HepG2 (cell line): Measurements from ENCODE around the gene UGGT1. TPM values are rescaled to one million over a fixed set of nuclear protein-coding genes. Genes with fewer than 3 reads are reported as not detected.

Experiments used
- BRD4 ChIP-seq: sonication (generic); formaldehyde crosslinking; IDR thresholded peaks from 2 replicates; pipeline ENCODE4 v1.4.0; 2020; ENCODE audit warnings: missing genetic modification reagents
- FOXM1 ChIP-seq: sonication (generic); formaldehyde crosslinking; IDR thresholded peaks from 2 replicates; pipeline ENCODE4 v1.5.0; 2020; ENCODE audit warnings: missing genetic modification reagents
- HNRNPK ChIP-seq: fragments of 200-400 bp; formaldehyde crosslinking; IDR thresholded peaks from 2 replicates; pipeline ENCODE4 v1.6.1; 2018; ENCODE audit warnings: low read length, low read depth, moderate library complexity, mild to moderate bottlenecking; ENCODE audit not compliant: poor library complexity, severe bottlenecking
- JDP2 ChIP-seq: sonication (generic); formaldehyde crosslinking; IDR thresholded peaks from 2 replicates; pipeline ENCODE4 v1.8.1; 2022; ENCODE audit warnings: missing genetic modification reagents, borderline replicate concordance
- KLF6 ChIP-seq: IDR thresholded peaks from 2 replicates; pipeline ENCODE4 v1.8.0; 2016; ENCODE audit warnings: missing biosample characterization, missing genetic modification reagents
- KMT2A ChIP-seq: sonication (generic); formaldehyde crosslinking; IDR thresholded peaks from 2 replicates; pipeline ENCODE4 v1.4.0; 2020; ENCODE audit warnings: missing genetic modification reagents
- MEF2D ChIP-seq: sonication (generic); formaldehyde crosslinking; IDR thresholded peaks from 2 replicates; pipeline ENCODE4 v1.5.1; 2020; ENCODE audit warnings: mild to moderate bottlenecking, missing genetic modification reagents
- MYNN ChIP-seq: sonication (generic); formaldehyde crosslinking; IDR thresholded peaks from 2 replicates; pipeline ENCODE4 v1.4.0; 2020; ENCODE audit warnings: mild to moderate bottlenecking, low read depth, missing genetic modification reagents
- PHB2 ChIP-seq: fragments of 450-650 bp; IDR thresholded peaks from 2 replicates; pipeline ENCODE4 v1.6.1; 2018; ENCODE audit not compliant: partially characterized antibody
- ZBTB1 ChIP-seq: sonication (generic); formaldehyde crosslinking; IDR thresholded peaks from 2 replicates; pipeline ENCODE4 v1.4.0; 2020; ENCODE audit warnings: missing genetic modification reagents, borderline replicate concordance
- ZNF24 ChIP-seq: fragments of 450-650 bp; IDR thresholded peaks from 2 replicates; pipeline ENCODE4 v1.6.1; 2017; ENCODE audit warnings: antibody characterized with exemption, mild to moderate bottlenecking
- ZNF468 ChIP-seq: sonication (generic); formaldehyde crosslinking; IDR thresholded peaks from 2 replicates; pipeline ENCODE4 v1.8.0; 2022; ENCODE audit warnings: mild to moderate bottlenecking, moderate library complexity, missing genetic modification reagents
- ZNF605 ChIP-seq: sonication (generic); formaldehyde crosslinking; IDR thresholded peaks from 2 replicates; pipeline ENCODE4 v1.8.0; 2022; ENCODE audit warnings: mild to moderate bottlenecking, missing genetic modification reagents
- ZNF619 ChIP-seq: sonication (generic); formaldehyde crosslinking; IDR thresholded peaks from 2 replicates; pipeline ENCODE4 v1.4.0; 2020; ENCODE audit warnings: mild to moderate bottlenecking, missing genetic modification reagents
- ZNF720 ChIP-seq: sonication (generic); formaldehyde crosslinking; IDR thresholded peaks from 2 replicates; pipeline ENCODE4 v1.4.0; 2020; ENCODE audit warnings: missing genetic modification reagents
- polyA plus RNA-seq, 8 experiments: library from polyadenylated mRNA; depleted of rRNA in 3 of 8; stranded (reverse) in 7 of 8; unstranded in 1 of 8; fragments of >200 nt; fragmentation: Illumina TruSeq in 4 of 8; extraction: Trizol in 4 of 8; gene quantifications; 2 replicates each; pipeline versions ENCODE4 v1.2.1 to v1.2.3, GENCODE V29; 2011 to 2016; ENCODE audit warnings: low read depth in 4 of 8, missing spikeins in 1 of 8, mixed read lengths in 1 of 8; ENCODE audit not compliant: insufficient read depth in 1 of 8
- total RNA-seq, 5 experiments: library from RNA; depleted of rRNA; stranded (reverse); fragments of >200 nt; fragmentation: Illumina TruSeq; extraction: Trizol; gene quantifications; 2 replicates each; pipeline ENCODE4 v1.2.3, GENCODE V29; 2016; ENCODE audit warnings: low read depth in 1 of 5
- TF ChIP-seq, protein P1 (sequence below): sonication (generic); formaldehyde crosslinking; IDR thresholded peaks from 2 replicates; pipeline ENCODE4 v1.5.1; 2020; ENCODE audit warnings: mild to moderate bottlenecking, missing genetic modification reagents, moderate library complexity
- TF ChIP-seq, protein P2 (sequence below): sonication (generic); formaldehyde crosslinking; IDR thresholded peaks from 2 replicates; pipeline ENCODE4 v1.5.1; 2020; ENCODE audit warnings: missing genetic modification reagents, mild to moderate bottlenecking, borderline replicate concordance
- TF ChIP-seq, protein P3 (sequence below): sonication (generic); formaldehyde crosslinking; IDR thresholded peaks from 2 replicates; pipeline ENCODE4 v1.4.0; 2020; ENCODE audit warnings: mild to moderate bottlenecking, missing genetic modification reagents
- TF ChIP-seq, protein P4 (sequence below): sonication (generic); formaldehyde crosslinking; IDR thresholded peaks from 2 replicates; pipeline ENCODE4 v1.4.0; 2020; ENCODE audit warnings: missing genetic modification reagents, mild to moderate bottlenecking, borderline replicate concordance
- TF ChIP-seq, protein P5 (sequence below): sonication (generic); formaldehyde crosslinking; IDR thresholded peaks from 2 replicates; pipeline ENCODE4 v1.4.0; 2020; ENCODE audit warnings: mild to moderate bottlenecking, missing genetic modification reagents

UGGT1 gene
- total and polyA plus RNA-seq, 2 of the 13 experiments (the other 11 are each of a cell fraction or from before 2014, with no cell fraction given): 35.8 to 83.2 TPM

DNA sequence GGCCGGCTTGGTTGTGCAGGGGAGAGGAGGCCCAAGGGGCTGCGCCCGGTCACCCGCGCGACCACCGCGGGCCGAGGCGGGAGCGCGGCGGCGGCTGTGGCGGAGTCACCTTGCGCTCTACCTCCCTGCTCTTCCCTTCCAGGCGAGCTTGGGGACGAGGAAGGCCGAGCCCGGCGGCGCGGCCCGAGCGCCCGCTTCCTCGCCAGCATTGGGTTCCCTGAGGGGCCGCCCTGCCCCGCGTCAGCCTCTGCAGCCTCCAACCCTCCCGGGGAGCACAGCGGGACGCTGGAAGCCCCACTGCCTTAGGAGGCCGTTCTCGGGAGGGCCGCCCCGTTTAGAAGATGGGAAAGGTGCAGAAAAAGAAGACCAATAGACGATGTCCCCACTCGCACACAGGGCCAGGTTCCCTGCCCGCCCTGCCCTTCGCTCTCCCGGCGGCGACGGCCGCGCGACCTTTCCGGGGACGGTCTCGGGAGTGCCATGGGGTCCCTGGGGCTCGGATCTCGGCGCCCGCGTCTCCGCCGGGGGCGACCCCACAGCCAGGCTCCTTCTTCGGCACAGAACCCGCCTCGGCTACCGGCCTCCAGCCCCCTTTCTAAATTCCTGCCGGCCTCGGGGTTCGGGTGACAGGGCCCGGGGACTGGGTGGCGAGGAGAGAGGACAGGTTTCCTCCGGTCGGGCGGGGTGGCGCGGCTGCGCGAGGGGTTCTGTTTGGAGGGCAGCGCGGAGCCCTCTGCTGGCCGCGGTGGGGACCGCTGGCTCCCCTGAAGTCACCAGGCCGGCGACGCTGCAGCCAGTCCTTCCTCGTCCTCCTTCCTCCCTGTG, 142.2 kb downstream of the UGGT1 start (continued):
- TF ChIP-seq MYNN (CRISPR knock-in tag) (no peak), BRD4 (peak; percentile 43; the same call in 1 of the 2 replicates), ZNF720 (no peak), ZBTB1 (CRISPR knock-in tag) (no peak), JDP2 (CRISPR knock-in tag) (no peak), ZNF605 (CRISPR knock-in tag) (peak; percentile 82), ZNF24 (no peak), ZNF468 (CRISPR knock-in tag) (no peak), ZNF619 (CRISPR knock-in tag) (peak; percentile 59; the same call in 1 of the 2 replicates), KMT2A (CRISPR knock-in tag) (peak; percentile 74), HNRNPK (peak; percentile 81), PHB2 (no peak), KLF6 (CRISPR knock-in tag) (no peak; the same call in none of the 2 replicates), MEF2D (CRISPR knock-in tag) (no peak), FOXM1 (no peak)
- TF ChIP-seq, protein P1, sequence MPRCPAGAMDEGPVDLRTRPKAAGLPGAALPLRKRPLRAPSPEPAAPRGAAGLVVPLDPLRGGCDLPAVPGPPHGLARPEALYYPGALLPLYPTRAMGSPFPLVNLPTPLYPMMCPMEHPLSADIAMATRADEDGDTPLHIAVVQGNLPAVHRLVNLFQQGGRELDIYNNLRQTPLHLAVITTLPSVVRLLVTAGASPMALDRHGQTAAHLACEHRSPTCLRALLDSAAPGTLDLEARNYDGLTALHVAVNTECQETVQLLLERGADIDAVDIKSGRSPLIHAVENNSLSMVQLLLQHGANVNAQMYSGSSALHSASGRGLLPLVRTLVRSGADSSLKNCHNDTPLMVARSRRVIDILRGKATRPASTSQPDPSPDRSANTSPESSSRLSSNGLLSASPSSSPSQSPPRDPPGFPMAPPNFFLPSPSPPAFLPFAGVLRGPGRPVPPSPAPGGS (CRISPR knock-in tag): peak; percentile 68
- TF ChIP-seq, protein P2, sequence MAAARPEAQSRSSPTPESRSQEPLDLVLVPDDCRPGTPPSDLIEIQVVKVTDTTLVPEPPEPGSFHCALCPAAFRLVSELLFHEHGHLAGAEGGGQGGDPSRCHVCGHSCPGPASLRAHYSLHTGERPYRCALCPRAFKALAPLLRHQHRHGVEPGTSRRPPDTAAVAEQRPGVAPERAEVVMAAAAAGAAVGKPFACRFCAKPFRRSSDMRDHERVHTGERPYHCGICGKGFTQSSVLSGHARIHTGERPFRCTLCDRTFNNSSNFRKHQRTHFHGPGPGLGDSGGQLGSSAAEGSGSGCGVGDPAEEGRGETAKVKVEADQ (CRISPR knock-in tag): 0 out of 2 replicates have a peak, but pooled peaks have one; percentile 92
- TF ChIP-seq, protein P3, sequence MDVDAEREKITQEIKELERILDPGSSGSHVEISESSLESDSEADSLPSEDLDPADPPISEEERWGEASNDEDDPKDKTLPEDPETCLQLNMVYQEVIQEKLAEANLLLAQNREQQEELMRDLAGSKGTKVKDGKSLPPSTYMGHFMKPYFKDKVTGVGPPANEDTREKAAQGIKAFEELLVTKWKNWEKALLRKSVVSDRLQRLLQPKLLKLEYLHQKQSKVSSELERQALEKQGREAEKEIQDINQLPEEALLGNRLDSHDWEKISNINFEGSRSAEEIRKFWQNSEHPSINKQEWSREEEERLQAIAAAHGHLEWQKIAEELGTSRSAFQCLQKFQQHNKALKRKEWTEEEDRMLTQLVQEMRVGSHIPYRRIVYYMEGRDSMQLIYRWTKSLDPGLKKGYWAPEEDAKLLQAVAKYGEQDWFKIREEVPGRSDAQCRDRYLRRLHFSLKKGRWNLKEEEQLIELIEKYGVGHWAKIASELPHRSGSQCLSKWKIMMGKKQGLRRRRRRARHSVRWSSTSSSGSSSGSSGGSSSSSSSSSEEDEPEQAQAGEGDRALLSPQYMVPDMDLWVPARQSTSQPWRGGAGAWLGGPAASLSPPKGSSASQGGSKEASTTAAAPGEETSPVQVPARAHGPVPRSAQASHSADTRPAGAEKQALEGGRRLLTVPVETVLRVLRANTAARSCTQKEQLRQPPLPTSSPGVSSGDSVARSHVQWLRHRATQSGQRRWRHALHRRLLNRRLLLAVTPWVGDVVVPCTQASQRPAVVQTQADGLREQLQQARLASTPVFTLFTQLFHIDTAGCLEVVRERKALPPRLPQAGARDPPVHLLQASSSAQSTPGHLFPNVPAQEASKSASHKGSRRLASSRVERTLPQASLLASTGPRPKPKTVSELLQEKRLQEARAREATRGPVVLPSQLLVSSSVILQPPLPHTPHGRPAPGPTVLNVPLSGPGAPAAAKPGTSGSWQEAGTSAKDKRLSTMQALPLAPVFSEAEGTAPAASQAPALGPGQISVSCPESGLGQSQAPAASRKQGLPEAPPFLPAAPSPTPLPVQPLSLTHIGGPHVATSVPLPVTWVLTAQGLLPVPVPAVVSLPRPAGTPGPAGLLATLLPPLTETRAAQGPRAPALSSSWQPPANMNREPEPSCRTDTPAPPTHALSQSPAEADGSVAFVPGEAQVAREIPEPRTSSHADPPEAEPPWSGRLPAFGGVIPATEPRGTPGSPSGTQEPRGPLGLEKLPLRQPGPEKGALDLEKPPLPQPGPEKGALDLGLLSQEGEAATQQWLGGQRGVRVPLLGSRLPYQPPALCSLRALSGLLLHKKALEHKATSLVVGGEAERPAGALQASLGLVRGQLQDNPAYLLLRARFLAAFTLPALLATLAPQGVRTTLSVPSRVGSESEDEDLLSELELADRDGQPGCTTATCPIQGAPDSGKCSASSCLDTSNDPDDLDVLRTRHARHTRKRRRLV: 0 out of 2 replicates have a peak, but pooled peaks have one; percentile 74
- TF ChIP-seq, protein P4, sequence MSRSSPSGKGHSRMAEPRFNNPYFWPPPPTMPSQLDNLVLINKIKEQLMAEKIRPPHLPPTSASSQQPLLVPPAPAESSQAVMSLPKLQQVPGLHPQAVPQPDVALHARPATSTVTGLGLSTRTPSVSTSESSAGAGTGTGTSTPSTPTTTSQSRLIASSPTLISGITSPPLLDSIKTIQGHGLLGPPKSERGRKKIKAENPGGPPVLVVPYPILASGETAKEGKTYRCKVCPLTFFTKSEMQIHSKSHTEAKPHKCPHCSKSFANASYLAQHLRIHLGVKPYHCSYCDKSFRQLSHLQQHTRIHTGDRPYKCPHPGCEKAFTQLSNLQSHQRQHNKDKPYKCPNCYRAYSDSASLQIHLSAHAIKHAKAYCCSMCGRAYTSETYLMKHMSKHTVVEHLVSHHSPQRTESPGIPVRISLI (CRISPR knock-in tag): peak; percentile 58; the same call in 1 of the 2 replicates
- TF ChIP-seq, protein P5, sequence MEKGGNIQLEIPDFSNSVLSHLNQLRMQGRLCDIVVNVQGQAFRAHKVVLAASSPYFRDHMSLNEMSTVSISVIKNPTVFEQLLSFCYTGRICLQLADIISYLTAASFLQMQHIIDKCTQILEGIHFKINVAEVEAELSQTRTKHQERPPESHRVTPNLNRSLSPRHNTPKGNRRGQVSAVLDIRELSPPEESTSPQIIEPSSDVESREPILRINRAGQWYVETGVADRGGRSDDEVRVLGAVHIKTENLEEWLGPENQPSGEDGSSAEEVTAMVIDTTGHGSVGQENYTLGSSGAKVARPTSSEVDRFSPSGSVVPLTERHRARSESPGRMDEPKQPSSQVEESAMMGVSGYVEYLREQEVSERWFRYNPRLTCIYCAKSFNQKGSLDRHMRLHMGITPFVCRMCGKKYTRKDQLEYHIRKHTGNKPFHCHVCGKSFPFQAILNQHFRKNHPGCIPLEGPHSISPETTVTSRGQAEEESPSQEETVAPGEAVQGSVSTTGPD (CRISPR knock-in tag): 0 out of 2 replicates have a peak, but pooled peaks have one; percentile 41
